ENCODE data around the gene IGSF6.
A peak's percentile ranks its signal among the peaks of the same experiment; 100 is the strongest.
"Not testable (repeated sequence)": the region's sequence is repeated elsewhere in the genome, so short reads cannot be mapped to it uniquely, and the experiment has no call there.

IGSF6 gene

DNA sequence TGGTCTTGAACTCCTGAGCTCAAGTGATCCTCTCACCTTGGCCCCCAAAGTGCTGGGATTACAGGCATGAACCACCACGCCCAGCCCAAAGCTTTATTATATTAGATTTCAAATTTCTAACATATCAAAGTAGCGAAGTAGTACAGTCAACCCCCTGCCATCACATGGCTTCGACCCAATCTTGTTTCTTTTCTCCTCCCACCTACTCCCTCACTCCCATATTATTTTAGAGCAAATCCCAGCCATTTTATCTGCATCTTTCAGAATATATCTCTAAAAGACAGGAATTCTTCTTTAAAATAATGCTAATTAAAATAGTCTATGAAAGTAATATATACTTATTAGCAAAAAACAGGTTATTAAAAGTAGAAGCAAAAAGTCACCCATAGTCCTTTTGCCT is 893 bp downstream of the IGSF6 start:
- DNase-seq, result no peak

DNA sequence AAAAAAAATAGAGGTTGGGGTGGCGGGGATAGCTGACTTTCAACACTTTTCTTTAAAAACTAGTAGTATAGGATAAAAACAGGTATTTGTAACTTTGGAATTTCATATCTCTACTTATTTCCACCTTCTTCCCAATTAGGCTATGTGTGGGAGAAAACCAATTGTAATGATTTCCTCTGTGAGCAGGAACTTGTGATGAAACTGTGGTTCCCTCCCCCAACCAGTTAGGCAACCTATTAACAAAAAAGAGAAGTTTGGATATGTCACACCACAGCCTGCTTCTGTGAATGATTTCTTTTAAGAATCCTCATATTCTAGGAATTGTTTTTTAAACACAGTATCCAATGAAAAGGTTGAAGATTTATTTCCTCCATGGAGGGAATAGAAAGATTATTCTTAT is 1.9 kb downstream of the IGSF6 start:
- peak; percentile 93 for DNase-seq

DNA sequence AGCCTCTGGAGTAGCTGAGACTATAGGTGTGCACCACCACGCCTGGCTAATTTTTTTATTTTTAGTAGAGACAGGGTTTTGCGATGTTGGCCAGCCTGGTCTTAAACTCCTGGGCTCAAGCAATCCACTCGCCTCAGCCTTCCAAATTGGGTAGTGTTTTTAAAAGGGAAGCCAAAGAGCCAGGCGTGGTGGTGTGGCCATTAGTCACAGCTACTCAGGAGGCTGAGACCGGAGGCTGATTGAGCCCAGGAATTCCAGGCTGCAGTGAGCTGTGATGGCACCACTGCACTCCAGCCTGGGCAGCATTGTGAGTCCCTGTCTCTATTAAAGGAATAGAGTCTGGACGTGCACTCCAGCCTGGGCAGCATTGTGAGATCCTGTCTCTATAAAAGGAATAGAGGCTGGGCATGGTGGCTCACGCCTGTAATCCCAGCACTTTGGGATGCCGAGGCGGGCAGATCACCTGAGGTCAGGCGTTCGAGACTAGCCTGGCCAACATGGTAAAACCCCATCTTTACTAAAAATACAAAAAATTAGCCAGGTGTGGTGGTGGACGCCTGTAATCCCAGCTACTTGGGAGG is 2.5 kb downstream of the IGSF6 start:
- DNase-seq, result not testable (repeated sequence)

DNA sequence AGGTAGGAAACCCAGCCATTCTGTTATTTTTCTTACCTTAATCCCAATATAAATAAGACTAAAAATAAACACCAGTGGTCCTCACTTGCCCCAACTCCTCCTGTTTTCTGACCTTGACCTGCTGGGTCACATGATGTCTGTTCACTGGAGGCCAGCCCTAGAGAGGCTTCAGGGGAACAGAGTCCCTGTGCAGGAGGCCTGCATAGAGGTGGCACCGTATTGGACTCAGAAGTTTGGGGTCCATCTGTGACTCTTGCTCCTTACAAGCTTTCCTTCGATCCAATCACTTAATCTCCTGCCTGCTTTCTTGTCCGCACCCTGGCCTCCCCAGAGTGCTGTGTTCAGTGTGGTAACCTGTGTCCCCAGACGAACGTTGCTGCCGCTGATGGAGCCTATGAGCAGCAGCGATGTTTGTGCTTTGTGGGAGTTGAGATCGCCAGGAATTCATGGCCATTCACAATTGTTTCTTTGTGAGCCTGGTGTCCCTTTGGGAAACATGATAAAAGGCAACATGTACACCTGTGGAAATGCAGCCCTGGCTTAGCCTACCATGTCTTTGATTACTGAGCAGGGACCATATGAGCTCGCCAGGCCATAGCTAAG is 4.7 kb downstream of the IGSF6 start:
- no peak for DNase-seq

DNA sequence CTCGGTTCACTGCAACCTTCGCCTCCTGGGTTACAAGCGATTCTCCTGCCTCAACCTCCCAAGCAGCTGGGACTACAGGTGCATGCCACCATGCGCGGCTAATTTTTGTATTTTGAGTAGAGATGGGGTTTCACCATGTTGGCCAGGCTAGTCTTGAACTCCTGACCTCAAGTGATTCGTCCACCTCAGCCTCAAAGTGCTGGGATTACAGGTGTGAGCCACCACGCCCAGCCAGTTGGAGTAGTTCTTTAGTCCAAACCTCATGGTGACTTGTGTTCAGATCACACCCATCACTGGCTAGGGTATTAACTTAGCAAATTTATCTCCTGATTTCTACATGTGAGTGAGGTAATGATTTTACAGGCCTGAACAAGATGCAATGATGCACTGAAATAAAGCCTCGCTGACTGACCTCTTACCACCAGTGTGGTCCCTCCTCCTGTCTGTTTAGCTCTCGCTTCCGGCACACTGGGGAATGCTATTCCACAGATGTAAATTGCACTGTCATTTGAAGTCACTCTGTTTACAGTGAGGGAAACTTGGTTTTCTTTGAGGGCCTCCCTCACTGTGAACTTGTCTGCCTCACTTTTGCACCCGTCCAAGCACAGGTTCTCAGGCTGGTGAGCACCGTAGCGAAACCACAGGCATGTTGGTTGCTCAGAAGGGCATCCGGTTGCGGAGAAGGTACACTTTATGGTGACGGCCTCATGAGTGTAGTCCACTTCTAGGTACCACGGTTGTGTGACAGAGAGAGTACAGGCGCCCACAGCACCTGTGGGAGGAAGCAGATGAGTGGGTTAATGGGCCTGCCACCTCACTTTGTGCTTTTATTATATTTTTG is 5.5 kb downstream of the IGSF6 start:
- DNase-seq, result no peak

DNA sequence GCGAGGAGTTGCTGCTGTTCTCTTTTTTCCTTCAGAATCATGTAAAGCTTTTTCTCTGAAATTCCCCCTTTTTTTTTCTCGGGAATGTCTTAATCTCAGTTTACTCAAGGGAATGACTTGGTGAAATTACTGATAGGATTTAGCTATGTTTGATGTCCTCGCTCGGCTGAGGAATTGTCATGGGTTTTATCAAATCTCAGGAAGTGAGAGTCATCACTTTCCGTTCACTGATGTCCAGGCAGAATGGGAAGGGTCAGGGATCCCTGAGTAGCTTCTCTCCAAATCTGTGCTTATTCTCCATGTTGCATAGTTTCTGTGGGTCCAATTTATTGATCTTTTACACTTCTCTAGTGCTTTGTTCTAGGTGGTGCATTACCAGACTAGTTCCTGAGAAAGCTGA is 6.3 kb downstream of the IGSF6 start:
- no peak for DNase-seq

DNA sequence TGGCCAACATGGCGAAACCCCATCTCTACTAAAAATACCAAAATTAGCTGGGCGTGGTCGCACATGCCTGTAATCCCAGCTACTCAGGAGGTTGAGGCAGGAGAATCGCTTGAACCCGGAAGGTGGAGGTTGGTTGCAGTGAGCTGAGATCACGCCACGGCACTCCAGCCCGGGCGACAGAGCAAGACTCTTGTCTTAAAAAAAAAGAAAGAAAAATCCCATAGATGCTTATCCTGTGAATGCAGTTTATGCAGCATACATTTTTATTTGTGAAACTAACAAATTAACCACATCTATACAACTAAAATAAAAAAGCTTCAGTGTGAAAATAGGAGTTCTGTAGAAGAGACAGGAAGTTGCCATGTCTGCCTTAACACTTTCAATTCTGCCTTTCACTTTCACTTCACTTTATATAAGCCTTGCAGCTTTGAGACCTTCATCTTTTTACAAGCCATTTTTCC is 7.1 kb downstream of the IGSF6 start:
- peak; percentile 91 for DNase-seq

DNA sequence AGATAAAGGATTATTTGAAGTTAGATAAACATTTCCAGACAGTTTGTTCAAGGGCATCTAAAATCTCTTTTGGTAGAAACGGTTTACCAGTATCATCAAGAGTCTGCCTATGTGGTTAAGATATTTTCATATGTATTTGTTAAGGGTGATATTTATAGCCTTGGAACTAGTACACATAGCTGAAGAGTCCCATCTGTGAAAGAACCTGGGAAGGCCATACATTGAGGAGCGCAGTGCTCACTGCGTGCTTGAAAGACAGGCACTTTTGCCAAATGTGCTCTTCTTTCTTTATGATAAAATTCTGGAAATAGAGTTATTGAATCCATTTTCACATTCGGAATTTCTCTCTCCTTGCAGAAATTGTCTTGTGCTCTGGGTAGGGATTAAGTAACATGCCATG is 7.7 kb downstream of the IGSF6 start:
- DNase-seq, result no peak

DNA sequence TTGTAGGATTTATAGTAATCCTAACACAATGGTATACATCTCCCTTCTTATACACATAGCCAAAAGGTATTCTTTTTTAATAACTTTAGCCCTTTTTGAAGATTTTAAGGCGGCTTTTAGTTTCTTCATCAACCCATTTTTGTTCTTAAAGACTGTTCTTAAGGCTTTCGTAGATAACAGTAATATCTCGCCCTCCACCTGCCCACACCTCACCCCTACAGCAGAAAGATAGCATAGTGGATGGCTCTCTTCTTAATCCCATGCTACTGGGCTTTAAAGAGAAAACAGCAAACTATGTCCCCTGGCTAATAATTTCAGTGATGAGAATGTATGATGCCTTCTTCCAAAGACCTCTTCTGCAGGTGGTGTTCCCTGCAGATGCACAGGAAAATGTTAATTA is 8.6 kb downstream of the IGSF6 start:
- DNase-seq, result no peak

DNA sequence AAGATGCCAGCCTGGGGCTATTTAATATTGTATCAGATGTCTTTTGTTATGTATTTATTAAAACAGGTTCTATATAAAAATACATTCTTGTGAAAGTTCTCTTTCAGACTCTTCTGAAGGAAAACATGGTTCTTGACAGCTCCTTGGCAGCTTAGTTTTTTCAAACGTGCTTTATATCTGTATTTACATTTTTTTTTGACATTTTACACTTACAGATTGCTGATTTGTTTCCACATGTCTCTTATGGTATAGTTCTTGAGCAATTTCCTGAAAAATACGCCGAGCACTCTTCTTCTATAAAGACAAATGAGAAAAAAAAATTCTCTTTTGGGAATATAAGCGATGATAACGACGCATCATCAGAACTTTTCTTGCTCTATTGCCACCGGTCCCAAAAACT is 9.5 kb downstream of the IGSF6 start:
- peak; percentile 20 for DNase-seq

DNA sequence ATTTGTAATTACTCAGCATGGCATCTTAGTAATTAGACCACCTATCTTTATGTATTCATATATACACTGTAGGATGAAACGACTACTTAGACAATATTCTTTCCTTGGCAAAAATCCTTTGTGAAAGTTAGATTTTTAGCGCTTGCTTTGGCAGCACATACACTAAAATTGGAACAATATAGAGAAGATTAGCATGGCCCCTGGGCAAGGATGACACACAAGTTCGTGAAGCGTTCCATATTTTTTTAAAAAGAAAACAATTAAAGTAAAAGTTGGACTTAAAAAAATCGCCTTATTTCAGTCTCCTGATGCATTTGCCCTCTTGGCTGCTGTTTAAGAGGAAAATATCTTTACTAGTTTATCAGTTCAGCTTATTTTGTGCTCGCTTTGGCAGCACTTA is 10.5 kb downstream of the IGSF6 start:
- no peak for DNase-seq

DNA sequence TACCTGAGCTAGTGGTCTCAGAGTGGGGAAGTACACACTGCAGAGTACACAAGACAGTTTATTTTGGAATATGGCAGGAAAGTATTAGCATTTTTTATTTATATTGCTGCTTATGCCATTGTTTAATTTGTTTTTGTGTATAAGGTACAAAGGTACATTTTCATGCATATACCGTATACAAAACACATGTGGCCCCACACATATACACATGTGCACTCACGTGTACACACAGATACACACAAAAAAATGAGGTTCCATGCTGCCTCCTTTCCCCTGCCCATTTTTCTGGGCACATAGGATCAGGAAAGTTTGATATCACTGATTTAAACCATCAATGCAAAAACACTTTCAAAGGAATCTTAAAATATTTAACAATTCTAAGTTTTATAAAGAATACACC is 12.9 kb downstream of the IGSF6 start:
- no peak for DNase-seq

DNA sequence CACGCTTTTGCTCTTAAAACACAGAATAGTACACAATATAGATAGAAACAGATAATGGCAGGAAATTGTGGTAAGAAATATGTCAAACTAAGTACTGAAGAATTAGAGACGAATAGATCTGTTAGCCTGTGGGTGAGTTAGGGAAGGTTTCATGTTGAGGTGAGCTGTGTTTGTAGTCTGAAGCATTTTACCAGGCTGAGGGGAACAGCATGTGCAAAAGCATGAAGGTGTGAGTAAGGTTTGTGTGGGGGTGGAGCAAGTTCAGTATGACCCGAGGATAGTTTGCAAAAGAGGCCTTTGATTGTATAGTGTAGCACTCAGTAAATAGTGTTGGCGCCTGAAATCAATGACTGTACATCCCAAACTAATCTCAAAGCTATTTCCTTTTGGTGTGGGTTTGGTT is 13.8 kb downstream of the IGSF6 start:
- DNase-seq, result no peak

DNA sequence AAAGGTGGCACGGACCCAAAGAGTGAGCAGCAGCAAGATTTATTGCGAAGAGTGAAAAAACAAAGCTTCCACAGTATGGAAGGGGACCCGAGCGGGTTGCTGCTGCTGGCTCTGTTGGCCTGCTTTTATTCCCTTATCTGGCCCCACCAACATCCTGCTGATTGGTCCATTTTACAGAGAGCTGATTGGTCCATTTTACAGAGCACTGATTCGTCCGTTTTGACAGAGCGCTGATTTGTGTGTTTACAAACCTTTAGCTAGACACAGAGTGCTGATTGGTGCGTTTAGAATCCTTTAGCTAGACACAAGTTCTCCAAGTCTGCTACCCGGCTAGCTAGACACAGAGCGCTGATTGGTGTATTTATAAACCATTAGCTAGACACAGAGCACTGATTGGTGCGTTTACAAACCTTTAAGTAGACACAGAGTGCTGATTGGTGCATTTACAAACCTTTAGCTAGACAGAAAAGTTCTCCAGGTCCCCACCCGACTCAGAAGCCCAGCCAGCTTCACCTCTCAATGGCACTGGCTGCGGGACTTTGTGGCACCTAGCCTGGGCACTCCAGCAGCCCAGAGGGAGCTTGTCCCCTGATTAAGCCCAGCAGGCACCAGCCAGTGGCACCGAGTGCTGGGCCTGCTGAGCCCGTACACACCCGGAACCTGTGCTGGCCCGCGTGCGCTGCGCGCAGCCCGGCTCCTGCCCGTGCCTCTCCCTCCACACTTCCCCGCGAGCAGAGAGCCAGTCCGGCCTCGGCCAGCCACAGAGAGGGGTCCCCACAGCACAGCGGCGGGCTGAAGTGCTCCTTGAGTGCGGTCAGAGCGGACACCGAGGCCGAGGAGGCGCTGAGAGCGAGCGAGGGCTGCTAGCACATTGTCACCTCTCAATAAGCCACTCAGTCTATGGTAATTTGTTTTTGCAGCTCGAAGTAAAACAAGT is 15.1 kb downstream of the IGSF6 start:
- no peak for DNase-seq

DNA sequence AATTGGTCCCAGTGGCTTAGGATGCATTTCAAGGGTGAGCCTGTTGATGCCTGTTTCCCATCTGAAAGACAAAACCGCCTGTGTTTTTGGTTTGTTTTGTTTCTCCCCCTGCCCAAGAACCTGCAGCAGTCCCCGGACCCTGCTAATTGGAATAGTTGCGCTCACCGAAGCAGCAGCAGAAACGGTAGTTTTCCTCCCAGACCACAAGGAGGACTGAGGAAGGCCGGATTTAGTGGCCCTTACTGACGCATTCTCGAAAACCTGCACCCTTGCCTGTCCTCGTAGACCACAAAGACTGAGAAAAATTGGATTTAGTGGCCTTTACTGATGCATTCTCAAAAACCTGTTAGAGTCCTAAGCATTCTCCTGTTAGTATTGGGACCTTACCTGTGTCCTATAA is 16.7 kb downstream of the IGSF6 start:
- DNase-seq, result not testable (repeated sequence)

DNA sequence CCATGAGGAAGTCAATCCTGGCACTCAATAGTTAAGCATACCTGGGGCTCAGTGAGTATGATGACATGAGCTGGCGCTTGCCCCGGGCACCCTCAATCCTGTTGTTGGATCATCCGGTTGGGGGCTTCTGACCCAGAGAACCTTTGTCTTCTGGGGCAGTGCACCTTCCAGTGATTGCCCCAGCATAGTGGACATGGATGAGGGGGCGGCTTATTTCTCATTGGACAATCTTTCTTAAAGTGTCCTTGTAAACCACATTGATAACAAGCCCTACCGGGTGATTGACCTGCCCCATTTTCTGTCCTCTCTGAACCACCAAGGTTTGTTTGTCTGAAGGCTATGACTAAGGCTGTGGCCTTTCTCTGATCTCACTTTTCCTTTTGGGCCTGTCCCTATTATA is 18.2 kb downstream of the IGSF6 start:
- DNase-seq, result no peak

DNA sequence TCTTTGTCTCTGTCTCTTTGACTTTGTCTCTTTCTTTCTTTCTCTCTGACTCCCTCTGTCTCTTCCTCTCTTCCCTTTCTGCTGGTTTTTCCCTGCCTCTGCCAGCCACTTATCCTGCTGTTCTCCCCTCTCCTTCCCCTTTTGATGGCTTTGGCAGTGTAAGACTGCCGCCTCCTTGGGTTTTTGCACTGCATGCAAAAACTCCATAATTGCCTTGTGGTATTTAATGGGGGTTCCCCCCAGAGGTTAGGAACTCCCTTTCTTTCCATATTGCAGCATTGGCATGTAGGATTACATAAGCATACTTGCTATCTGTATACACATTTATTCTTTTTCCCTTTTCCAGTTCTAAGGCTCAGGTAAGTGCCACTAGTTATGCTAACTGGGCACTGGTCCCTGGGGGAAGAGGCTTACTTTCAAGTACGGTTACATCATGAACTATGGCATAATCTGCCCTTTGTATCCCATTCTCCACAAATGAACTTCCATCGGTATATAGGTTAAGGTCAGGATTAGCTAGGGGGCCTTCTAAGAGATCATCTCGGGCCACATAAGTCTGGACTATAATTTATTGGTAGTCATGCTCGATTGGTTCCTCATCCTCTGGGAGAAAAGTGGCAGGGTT is 20.3 kb downstream of the IGSF6 start:
- DNase-seq, result peak; percentile 19

DNA sequence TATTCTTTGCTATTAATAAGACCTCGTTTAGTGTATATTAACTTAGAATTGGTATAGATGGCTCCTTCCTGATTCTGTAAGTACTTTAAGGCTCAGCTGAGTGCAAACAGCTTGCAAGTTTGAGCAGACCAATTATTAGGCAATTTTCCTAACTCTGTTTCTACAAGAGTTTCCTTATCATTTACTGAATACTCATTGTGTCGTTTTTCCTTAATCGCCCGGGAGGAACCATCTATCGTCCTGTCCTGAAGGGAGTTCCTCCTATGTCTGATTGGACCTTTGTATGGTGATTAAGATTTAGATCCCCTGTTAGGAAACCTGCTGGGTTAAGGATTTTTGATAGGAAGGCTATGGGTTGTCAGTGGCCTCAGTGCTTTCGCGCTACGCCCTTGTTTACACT is 21.0 kb downstream of the IGSF6 start:
- not testable (repeated sequence) for DNase-seq

DNA sequence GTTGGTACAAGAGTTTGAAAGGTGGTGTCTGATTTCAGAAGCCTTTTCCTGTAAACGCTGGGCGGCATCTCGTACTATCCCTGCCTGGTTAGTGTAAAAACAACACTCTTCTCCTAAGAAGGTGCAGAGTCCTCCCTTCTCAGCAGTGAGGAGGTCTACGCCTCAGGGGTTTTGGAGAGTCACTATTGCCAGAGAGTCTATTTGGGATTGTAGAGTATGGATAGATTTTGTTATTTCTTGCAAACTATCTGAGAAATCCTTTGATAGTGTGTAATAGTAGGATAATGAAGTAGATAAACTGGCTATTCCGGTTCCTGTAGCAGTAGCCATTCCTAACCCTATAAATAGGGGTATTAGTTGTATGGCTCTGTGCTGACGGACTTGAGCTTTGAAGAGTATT is 21.5 kb downstream of the IGSF6 start:
- not testable (repeated sequence) for DNase-seq

DNA sequence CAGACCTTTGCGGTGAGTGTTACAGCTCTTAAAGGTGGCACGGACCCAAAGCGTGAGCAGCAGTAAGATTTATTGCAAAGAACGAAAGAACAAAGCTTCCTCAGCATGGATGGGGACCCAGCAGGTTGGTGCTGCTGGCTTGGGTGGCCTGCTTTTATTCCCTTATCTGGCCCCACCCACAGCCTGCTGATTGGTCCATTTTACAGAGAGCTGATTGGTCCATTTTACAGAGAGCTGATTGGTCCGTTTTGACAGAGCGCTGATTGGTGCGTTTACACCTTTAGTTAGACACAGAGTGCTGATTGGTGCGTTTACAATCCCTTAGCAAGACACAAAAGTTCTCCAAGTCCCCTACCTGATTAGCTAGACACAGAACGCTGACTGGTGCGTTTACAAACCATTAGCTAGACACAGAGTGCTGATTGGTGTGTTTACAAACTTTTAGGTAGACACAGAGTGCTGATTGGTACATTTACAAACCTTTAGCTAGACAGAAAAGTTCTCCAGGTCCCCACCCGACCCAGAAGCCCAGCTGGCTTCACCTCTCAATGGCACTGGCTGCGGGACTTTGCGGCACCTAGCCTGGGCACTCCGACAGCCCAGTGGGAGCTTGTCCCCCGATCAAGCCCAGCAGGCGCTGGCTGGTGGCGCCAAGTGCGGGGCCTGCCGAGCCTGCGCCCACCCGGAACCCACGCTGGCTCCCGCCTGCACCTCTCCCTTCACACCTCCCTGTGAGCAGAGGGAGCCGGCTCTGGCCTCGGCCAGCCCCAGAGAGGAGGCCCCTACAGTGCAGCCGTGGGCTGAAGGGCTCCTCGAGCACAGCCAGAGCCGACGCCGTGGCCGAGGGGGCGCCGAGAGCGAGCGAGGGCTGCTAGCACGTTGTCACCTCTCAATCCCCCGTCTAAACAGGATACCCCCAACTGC is 22.5 kb downstream of the IGSF6 start:
- not testable (repeated sequence) for DNase-seq

DNA sequence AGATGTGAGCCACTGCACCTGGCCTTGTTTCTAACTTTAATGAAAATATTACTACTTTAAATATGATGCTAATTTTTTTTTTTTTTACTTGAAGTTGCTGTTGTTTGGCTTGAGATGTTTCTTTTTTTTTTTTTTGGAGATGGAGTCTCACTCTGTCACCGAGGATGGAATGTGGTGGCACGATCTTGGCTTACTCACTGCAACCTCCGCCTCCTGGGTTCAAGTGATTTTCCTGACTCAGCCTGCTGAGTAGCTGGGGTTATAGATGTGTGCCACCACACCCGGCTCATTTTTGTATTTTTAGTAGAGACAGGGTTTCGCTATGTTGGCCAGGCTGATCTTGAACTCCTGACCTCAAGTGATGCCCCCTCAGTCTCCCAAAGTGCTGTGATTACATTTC is 23.6 kb downstream of the IGSF6 start:
- DNase-seq, result no peak
